Ureter (tissue), 1 donor: ENCODE measurements around the gene RGS3. TPM values are rescaled to one million over a fixed set of nuclear protein-coding genes. Genes with fewer than 3 reads are reported as not detected.

Experiments used
- DNase-seq: peaks from one replicate; pipeline ENCODE4 v3.0.0-alpha.2; 2020; ENCODE audit warnings: low spot score
- total RNA-seq: library from RNA; stranded (reverse); gene quantifications from one replicate; pipeline ENCODE4 v1.2.4, GENCODE V29; 2023
- donor health status: DM: yes; HTN: yes; CAD: no.

The RGS3 gene
- total RNA-seq, 1 donor from 2014 or later: 57.9 TPM

DNA sequence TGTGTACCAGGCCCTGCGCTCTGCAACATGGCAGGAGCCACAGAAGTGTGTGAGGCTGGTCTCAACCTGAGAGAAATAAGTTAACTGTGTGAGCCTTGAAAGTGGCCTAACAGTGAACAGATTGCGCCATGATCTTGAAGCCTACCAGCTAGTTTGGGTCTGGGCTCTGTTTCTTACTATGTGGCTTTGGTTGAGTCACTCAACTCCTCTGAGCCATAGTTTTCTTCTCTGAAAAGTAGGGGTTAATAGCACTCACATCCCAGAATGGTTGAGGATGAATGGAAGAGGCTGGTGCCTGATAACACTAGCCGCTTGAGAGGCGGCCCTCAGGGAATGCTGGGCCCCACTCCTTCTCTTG, 121.5 kb downstream of the RGS3 start:
- DNase-seq: no peak

DNA sequence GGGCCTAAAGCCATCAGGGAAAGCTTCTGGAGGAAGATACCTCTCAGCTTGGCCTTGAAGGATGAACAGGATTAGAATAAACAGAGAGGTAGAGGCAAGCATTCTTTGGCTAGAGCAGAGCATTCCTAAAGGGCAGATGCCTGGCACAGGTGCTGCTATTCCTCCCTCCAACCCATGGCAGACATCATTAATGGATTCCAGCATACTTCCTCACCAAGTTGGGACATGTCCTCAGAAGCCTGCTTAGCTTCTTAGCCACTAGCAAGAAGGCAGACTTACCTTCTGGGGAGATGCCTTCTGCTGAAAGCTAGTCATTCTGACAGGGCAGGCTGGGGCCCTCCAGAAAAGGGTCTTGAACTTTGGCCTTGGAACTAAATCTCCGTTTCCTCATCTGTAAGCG, 122.0 kb downstream of the RGS3 start:
- DNase-seq: no peak

DNA sequence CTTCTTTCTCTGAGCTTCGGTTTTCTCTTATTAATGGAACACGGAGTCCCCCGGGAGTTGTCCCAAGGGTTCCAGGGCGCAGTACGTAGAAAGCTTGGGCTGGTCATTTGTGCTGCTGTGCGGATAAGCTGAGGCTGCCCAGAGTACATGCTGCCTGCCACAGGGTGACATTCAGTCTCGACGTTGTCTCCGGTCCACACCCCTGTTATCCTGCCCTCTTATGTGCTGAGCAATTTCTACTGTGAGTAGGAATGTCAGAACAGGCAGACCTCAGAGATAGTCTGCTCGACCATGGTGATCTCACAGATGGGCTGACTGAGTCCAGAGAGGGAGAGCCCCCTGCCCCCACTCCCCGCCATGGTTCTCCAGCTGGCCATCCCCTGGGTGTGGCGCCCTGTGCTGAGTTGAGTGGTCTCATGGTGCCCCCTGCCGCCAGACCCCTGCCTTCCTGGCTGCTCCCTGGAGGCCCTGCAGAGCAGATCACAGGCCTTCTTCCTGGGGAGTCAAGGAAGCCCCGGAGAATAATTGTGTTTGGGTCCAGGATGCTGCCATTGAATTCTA, 124.0 kb downstream of the RGS3 start:
- no peak for DNase-seq

DNA sequence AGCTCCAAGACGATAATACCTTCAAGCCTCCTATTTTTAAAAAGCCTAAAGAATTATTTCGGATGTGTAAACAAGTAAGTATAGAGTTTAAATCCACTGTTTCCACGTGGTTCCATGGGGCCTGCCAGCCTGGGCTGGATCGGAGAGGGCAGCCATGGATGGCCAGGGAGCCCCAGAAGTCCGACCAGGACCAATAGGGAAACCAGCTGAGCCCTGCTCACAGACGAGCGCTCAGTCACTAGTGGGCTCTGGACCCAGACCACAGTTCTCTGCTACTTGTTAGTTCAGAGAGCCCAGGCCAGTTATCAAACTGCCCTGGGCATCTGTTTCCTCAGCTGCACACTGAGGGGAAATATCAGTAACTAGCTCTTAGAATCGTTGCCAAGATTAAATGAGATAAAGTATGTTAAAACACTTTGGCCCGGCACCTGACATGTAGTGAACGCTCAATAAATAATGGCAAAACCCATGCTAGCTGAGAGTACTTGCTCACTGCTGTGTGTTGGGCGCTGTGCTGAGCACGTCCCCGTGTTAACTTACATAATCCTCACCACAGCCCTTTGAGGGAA, 124.8 kb downstream of the RGS3 start:
- DNase-seq: no peak

DNA sequence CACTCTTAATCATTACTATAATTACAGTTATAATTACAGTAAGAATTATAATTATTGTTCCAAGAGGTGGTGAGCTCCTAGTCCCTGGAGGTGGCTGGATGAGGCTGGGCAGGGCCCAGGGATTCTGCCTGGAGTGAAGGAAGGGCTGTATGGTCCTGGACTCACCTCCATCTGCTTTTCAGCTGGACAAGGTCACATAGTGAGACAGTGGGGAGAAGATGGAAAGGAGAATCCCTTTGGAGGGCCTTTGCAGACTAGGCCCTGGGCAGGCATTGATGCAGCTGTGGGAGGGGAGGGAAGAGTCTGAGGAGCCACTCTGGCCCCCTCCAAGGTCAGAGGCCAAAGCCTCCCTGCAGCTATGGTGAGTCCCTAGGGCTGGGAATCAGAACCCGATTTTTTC, 125.4 kb downstream of the RGS3 start:
- DNase-seq: no peak

DNA sequence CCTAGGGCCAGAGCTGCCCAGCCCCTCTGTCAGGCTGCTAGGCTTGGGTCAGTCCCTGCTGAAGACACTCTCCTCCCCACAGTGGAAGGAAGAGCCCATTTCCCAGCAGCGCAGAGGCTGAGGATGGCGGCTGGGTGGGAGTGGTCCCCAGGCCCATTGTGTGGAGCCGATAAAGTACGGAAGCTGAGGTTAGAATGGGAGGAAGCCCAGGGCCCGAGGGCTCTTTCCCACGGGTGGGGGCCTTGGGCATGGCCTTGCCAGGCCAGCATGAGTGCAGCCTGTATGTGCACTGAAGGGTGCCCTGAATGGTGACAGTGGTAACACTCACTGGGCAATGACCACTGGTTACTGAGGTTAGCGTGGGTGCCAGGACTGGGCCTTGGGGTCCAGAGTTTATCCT, 125.9 kb downstream of the RGS3 start:
- DNase-seq: no peak

DNA sequence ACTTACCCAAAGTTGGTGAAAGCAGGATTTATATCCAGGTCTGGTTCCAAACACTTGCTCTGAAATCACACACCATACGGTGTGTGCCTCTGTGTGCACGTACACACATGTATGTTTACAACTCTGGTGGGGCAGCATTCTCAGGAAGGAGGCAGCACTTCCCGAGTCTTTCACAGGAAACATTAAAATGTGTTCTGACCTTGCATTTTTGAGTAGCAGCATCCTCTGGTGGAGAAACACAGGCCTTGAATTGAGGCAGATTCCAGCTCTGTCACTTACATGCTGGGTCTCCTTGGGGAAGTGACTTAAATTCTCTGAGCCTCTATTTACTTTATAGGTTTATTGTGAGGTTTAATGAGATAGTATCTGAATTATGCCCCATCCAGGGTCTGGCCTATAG, 126.4 kb downstream of the RGS3 start:
- no peak for DNase-seq

DNA sequence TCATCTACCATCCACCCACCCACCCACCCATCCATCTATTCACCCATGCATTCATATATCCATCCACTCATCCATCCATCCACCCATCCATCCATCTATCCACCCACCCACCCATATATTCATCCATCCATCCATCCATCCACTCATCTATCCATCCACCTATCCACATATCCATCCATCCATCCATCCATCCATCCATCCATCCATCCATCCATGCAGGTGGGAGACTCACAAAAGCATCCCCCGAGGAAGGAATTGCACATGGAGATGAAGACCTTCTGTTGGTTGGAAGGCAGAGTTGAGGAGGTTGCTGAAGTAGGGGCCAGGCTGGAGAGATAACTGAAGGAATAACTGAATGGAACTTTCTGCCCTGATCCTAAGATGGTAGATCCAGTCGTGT, 126.9 kb downstream of the RGS3 start:
- no peak for DNase-seq

DNA sequence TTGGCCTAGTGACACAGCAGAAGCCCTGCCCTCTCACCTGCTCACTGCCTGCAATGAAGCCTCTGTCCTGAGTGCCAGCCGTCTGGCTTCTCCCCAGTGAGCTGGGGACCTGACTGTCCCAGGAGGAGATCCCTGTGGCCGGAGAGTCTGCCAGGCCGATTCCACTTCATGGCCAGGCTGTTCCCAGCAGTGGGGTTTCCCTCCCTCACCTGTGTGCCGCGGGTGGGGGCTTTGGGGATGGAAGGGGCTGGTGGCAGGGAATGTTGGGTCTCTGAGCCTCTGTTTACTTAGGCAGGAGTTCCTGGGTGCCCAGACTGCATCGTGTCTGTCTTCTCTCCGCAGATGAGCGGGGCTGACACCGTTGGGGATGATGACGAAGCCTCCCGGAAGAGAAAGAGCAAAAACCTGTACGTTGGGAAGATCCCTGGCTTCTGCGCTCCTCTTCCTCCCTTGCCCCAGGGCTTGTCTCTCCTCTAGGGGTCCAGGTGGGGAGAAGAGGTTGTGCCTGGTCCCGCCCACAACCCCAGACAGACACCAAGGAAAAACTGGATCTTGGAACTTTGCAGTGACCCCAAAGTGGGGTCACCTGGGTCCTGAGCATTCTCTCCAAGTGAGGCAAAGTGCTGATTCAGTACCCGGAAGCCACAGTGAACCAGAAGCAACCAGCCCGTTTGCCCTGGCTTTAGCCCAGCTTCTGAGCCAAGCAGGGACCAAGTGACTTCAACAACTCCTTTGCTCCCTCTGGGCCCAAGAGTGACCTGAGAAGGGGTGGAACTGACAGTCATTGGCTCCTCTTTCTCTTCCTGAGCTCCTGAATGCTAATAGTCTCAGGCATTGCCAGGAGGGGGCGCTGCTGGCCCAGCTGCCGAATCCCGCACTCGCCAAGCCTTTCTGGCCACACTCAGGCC, 127.7 kb downstream of the RGS3 start:
- peak; percentile 81 for DNase-seq

DNA sequence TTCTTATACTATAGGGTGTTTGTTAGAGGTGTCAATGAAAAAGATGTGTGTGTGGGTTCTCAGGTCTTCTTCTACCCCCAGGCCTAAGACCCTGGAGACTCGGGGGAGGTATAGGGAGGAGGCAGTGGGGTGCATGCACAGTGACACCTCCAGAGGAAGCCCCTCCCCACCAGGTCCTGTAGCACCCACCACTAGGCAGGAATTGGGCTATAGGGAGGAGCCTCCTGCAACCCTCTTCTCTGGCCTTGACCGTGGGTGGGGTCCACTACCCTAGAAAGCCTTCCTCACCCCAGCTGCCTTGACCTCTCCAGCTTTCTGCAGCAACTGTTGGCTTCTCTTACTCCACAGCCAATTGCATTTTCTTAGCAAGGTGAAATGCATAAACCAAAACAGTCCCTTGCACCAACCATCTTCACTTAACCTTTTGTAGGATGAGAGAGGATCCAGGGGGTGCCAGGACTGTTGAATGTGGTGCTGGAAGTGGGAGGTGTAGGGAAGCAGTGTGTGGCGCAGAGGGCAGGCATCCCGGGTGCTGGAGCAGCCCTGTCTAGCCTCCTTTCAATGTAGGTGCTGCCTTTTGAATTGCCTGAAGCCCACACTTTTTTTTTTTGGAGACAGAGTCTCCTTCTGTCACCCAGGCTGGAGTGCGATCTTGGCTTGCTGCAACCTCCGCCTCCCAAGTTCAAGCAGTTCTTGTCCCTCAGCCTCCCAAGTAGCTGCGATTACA, 128.5 kb downstream of the RGS3 start:
- no peak for DNase-seq

DNA sequence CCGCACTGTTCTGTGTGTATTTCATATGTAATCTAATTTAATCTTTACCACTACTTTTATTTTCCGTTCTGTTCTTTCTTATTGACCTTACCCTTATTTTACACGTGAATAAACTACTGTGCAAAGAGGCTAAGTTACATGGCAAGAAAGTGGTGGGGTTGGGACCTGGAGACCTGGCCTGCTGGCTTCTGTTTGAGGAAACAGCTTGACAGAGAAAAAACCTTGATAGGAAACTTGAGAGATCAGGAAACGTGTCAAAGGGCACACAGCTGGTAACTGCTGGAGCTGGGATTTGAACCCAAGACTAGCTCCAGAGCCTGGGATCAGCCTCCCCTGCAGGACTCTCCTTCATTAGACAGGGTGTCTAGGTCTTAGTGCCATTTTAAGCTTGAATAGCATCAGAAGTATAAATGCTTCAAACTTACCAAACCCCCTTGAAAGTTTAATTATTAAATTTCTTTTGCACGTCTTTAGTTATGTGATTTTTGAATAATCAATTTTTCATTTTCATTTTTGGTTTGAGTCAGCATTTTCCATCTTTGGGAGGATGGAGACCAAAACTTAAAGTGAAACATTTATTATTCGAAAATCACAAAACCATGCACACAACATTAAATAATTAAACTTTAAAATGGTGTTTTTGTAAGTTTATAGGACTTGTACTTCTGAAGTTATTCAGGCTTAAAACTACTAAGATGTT, 129.5 kb downstream of the RGS3 start:
- no peak for DNase-seq

DNA sequence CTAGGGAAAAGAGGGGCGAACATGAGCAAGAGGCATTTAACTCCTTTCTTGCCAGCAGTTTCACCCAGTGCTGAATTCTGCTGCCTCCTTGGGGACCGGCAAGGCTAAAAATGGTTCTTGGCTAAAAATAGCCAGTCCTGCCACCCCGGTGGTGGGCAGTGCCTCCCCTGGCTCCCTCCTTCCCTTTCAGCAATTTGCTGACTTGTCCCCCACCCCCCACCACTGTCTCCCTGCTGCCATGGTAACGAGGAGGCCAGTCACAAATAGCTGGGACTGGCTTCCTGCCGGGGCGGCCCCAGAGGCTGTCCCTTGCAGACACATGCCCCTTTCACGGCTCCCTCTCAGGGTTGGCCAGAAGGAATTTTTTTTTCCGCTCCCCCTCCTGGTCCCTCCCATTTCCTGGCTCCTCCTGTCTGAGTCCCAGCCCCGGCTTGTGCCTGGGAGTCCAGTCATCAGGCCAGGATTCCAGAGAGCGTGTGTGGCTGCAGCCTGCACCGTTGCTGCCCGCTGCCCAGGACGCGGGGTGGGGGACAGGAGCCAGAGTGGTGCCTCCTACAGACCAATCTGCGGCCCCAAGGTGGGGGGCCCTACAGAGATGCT, 130.3 kb downstream of the RGS3 start:
- DNase-seq: peak; percentile 93

DNA sequence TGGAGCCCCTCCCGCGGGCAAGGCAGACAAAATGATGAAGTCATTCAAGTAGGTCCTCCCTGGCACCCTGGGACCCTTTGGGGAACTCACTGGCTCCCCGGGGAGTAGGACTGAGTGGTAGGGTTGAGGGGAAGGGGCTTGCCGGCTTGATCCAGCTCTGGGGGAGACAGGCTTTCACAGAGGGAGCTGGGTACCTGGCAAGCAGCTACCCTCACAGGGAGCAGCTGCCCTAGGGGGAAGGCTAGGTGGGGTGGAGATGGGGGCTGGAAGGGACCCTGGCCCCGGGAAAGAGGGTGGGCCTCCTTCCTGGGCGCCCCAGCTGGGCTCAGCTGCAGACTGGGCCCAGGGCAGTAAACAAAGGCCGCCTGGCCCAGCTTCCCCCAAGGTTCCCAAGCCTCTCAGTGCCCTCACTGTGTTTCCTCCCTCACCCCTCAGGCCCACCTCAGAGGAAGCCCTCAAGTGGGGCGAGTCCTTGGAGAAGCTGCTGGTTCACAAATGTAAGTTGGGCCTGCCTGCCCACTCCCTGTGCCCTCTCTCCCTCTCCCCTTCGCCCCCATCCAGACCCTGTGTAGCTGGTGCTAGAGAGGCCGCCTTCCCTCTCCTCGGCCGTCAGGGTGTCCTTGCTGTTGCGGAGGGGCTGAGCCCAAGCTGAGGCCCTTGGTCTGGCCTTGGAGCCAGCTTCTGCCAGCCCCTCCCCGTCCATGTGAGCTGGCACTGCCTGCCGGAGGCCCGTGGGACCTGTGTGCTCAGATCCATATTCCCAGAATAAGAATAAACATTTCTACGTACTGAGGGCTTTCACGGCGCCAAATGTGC, 131.2 kb downstream of the RGS3 start:
- no peak for DNase-seq

DNA sequence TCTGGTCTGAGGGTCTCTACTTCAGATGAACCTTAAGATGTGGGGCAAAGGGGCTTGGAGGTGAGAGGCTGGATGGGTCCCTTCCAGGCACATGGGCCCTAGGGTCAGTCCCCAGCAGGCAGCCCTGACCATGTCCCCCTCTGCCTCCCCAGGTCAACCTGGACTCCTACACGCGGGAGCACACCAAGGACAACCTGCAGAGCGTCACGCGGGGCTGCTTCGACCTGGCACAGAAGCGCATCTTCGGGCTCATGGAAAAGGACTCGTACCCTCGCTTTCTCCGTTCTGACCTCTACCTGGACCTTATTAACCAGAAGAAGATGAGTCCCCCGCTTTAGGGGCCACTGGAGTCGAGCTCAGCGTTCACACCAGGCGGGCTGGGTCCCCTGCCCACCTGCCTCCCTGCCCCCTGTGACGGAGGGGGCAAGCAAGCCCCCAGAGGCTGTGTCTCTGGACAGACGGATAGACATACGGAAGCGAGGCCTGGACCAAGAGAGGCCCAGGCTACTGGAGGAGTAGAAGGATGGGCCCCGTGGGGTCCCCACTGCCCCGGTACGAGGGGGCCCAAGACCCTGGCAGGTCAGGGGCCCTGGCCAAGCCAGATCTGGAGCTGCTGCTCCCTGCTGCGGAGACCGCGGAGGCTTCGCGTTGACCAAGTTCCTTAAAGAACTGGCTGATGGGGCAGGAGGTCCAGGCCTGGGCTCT, 133.2 kb downstream of the RGS3 start:
- DNase-seq: no peak

DNA sequence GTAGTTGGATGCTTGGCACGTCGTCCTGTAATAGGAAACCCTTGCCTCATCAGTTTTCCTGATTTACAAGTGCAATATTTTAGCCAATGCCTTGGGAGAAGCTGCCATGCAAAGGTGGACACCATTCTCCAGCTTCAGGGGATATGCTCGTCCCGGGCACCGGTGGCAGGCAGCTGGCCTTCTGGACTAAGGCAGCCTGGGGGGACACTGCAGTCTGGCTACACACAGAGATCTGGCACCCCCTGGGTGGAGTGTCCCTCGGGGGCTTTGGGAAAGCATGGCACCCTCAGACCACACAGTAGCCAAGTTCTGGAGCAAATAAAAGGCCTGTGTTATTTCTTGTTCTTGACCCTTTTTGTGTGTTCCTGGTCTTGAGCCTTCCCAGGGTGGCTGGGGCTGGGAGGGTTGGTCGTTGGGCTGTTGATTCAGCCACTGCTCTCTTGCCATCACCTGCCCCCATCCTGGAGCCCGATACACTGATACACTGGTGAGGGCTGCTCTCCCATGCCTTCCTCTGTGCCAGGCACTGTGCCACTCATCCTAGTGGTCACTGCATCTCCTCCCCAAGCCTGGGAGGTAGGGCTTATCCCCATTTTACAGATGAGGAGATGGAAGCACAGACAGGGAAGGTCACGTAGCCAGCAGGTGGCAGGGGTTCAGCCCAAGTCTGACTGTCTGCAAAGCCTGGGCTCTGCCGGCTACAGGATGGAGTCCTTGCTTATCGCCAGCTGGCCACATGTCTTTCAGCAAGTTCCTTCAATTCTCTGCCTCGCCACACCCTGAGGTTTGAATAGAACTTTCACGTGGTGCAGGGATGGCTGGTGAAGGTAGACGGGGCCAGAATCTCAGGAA, 134.1 kb downstream of the RGS3 start:
- DNase-seq: no peak

DNA sequence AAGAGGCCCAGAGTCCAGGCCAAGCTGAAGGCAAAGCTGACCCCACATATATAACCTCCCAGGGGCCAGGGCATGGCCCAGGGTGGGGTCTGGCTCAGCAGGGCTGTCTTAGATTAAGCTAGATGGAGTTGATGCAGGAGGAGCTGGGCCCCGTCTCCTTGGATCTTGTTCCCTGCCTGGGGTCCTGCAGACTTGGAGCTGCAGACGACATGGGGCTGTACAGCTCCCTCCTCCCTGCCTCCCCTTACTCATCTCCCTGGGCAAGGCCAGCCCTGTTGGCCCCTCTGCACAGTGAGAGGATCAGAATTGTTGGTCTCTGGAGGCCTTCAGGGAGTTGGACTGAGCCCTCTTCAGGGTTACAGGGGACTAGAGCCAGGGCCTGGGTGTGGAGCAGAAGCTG, 134.9 kb downstream of the RGS3 start:
- no peak for DNase-seq

DNA sequence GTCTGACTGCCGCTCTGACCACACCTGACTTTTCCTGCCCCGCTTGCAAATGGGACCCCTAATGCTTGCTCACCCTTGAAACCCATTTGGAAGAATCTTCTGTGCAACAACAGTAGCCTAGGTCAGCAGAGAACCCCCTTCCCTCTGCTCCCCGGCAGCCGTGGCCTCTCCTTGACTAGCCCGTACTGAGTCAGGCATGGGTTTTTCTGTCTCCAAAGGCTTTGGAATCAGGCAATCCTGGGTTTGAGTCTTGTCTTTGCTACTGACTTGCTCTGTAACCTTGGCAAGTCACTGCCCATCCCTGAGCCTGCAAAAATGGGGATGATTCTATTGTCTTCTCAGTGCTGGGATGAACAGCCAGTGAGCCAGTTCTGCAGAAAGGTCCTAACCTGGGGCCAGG, 135.4 kb downstream of the RGS3 start:
- no peak for DNase-seq

DNA sequence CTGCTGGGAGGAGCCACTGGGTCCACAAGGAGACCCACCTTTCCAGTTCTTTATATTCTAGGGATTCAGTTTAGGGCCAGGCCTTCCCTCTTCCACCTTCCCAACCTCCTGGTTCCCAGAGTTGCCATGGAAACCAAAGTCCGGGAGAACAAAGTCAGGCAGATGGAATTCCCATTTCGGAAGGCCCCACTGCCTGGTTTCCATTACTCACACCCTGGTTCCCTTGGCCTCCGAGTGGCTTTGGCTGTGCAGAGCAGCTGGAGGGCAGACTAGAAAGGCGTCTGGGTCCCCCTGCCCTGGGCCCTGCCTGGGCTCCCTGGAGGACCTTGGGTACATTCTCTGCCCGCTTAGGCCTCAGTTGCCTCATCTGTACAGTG, 136.1 kb downstream of the RGS3 start:
- no peak for DNase-seq
